DMS53 treated with DMSO at 0.1 percent for 48 hours (cell line): ENCODE data around the gene PRDX1.
A peak's percentile ranks its signal among the peaks of the same experiment; 100 is the strongest.
"Not testable (repeated sequence)": the region's sequence is repeated elsewhere in the genome, so short reads cannot be mapped to it uniquely, and the experiment has no call there.

Experiments used
- DNase-seq: peaks from one replicate; lab custom pipeline; 2025; ENCODE audit not compliant: unreplicated experiment; lab: John Stamatoyannopoulos, UW

The PRDX1 gene

GRCh38 chr1:45507195-45507594 lies 14.5 kb downstream of the PRDX1 start:
- no peak for DNase-seq

DNA sequence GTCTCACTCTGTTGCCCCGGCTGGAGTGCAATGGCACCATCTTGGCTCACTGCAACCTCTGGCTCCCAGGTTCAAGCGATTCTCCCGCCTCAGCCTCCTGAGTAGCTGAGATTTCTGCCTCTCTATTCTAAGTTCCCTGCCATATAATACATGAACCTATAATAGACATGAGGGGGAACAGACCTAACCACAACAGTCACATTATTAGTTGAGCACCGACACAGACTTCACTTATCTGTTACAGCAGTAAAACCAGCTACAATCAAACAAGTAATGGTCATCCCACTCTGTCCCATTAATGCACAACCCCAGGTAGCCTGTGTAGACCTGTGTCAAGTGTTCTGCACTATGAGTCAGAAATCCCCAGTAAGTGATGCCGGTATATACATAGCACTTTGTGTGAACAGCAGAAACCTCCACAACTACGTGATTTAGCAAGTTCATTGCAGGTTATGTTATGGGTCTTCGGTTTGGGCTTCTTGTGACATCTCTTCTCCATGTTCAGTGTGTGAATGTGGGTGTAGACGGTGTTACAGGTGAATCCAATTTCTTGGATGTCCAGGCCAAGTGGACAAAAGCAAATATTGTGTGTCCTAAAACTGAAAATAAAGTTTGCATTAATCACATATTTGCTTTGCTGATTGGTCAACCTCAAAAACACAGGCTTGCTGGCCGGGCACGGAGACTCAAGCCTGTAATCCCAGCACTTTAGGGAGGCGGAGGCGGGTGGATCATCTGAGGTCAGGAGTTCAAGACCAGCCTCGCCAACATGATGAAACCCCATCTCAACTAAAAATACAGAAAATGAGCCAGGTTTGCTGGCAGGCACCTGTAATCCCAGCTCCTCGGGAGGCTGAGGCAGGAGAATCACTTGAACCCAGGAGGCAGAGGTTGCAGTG lies 18.0 kb downstream of the PRDX1 start:
- DNase-seq, result no peak

DNA sequence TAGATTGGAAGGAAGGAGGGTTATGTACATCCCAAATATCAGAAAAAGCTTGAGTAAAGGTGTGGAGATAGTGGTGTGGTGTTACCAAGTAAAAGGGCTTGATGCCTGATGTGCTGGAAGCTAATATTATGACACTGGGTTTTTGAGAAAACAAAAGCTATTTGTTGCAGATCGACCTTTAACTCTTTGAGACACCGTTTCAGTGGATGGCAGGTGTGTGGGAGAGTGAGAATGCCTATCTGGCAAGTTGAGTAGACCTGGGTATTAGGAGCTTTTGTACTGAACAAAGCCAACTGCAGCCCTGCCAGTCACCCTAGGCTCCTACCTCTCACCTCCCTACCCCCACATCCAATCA lies 20.2 kb downstream of the PRDX1 start:
- DNase-seq, result no peak

- DNase-seq, result no peak
Observed at GRCh38 chr1:45499415-45499769, 22.3 kb downstream of the PRDX1 start.

GRCh38 chr1:45498279-45498678 lies 23.4 kb downstream of the PRDX1 start:
- no peak for DNase-seq

DNA sequence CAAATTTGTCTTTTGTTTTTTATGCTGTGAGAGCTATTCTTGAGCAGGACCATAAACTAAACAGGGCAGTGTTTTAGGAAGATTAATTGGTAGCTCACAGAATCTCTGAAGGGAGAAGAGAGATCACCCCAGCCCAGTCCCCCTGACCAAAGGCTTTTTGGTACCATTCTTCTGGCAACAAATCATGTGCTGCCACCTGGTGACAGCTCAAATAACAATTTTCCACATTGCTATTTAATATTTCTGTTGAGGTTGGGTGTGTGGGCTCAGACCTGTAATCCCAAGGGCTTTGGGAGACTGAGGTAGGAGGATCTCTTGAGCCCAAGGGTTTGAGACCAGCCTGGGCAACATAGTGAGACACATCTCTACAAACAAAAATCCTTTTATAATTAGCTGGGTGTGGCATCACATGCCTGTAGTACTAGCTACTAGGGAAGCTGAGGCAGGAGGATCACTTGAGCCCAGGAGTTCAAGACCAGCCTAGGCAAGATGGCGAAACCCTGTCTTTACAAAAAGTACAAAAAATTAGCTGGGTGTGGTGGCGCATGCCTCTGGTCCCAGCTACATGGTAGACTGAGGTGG lies 28.5 kb downstream of the PRDX1 start:
- peak; percentile 64 for DNase-seq

- DNase-seq, result no peak
Observed at GRCh38 chr1:45492691-45493090, 29.0 kb downstream of the PRDX1 start.

DNA sequence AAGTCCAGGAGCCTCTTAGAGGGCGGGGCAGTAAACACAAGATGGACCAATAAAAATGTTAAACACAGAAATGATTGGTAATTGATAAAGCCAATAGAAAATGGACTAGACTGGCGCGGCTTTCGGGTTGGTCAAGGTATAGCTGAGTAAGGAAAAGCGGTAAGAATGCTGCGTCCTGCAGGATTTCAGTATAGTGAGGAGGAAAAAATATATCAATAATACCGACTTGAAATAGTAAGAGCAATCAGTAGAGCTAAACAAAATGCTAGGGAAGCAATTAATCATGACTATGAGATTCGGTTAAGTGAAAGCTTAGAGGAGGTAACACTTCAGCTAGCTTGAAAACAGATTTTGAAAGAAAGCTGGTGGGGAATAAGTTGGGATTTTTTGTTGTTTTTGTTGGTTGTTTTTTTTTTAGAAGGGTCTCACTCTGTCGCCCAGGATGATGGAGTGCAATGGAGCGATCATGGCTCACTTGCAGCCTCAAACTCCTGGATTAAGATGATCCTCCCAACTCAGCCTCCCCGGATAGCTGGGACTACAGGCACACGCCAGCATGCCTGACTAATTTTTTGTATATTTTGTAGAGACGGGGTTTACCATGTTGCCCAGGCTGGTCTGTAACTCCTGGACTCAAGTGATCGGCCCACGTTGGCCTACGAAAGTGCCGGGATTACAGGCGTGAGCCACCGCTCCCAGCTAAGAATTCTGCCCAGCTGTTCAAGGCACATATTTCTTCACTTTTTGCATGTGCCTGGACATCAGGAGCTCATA lies 30.0 kb downstream of the PRDX1 start:
- no peak for DNase-seq

DNA sequence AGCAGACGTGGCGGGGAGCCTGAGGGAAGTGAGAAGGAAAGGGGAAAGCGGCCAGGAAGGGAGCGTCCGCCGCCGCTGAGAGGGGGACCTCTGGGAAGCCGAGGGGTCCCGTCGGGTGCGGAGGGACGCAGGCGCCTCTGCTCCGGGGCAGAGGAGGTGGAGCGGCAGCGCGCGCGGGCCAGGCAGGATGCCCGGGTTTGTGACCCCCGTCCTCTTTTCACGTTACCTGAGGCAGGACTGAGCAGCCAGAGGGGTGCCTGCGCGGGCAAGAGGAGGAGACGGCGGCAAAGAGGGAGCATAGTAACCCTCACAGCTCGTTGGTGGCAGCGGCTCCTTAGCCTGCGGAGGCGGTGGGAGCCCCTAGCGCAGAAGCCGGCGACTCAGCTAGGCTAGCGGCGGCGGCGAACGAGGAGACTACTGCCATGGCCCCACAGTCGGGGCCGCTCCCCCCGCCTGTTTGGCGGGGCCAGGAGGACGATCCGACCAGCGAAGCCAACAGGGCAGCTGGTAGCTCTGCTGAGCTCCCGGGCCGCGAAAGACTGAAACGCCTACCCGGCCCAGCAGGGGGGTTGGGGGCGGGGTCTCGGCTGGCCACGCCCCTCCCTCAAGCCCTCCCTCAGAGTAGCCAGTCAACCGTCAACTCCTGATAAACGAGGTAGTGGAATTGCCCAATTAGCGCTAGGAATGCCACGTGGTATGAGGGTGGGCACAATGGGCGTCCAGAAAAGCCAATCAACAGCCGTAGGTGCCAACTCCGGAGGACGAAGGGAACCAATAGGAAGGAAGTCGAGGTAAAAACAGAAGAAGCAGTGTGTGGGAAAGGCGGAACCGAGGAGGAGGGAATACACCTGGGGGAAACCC lies 30.8 kb downstream of the PRDX1 start, which contains the start of gene TESK2:
TESK2 (minus strand) TSS at position 538 of the 861 bp plus-strand sequence. CDS start 33,378 bp downstream, outside the sequence.
- DNase-seq, result peak; percentile 99

DNA sequence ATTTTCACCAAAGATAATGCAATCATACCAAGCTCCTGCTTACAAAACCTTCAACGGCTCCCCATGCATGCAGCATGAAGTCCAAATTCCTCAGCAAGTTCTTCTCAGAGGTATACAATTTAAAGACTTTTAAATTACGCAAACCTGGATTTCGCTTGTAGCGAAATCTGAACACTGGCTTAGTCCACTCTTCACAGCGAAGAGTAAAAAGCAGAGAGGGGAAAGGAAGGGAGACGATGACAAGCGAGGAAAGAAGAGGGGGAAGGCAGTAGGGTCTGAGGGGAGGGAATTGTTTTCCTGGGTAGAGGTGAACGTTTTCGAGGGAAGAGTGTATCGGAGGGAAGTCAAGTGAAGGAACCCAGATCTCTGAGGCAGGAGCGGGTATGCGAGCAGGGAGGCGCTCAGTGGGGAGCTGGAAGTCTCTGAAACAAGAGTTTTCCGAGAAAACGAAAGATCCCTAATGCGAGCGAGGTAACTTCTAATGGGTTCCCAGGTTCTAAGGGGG lies 31.5 kb downstream of the PRDX1 start:
- no peak for DNase-seq

- DNase-seq, result not testable (repeated sequence)
Observed at GRCh38 chr1:45489379-45489778, 32.3 kb downstream of the PRDX1 start.

GRCh38 chr1:45488666-45489377 lies 32.9 kb downstream of the PRDX1 start:
- DNase-seq, result no peak

DNA sequence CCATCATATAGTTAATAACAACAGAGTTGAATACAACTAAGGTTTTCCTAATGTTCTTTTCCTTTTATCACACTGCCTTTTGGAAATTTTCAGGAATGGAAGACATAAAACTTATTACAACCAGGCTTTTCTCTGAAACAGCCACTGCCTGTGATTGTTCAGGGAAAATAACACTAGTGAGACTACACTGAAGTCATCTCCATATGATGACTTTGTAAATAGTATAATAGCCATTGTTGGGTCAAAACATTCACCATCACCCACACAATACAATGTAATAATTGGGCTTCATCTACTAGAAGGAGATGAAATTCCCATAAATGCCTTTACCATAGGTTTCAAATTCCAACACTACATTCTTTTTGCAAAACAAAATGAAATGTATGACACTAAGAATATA lies 35.7 kb downstream of the PRDX1 start:
- DNase-seq, result no peak

GRCh38 chr1:45479039-45479748 lies 42.5 kb downstream of the PRDX1 start:
- no peak for DNase-seq

DNA sequence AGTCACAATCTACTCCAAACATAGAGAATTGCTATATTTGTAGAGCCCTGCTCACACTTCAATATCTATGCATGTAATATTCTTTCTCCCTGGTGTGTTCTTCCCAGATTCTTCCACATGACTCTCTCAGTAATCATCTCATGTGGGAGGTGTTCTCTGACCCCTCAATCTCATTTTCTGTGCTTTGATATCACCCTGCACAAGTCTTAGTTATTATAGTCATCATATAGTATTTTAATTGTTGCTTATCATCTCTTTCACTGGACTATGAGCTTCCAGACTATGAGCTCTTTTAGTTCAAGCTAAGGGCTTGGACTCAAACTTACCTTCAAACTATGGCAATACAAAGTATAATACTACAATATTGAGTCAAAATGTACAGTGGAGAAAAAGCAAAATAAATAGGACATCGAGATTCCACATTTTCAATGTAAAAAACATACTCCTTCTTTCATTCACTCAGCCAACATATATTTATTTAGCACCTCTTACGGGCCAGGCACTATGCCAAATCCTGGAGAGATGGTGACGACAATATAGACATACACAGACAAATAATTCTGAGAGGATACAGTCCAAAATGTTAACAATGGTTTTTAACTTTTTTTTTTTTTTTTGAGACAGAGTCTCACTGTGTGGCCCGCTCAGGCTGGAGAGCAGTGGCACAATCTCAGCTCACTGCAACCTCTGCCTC lies 43.4 kb downstream of the PRDX1 start:
- no peak for DNase-seq

- no peak for DNase-seq
Observed at GRCh38 chr1:45477646-45478045, 44.0 kb downstream of the PRDX1 start.

GRCh38 chr1:45474194-45474593 lies 47.5 kb downstream of the PRDX1 start:
- not testable (repeated sequence) for DNase-seq

GRCh38 chr1:45473302-45473701 lies 48.4 kb downstream of the PRDX1 start:
- no peak for DNase-seq

GRCh38 chr1:45470306-45470798 lies 51.3 kb downstream of the PRDX1 start:
- no peak for DNase-seq
